NCI-H2196 treated with DMSO at 0.1 percent for 48 hours (cell line): ENCODE results near the gene DPT.

ENCODE experiments used
- DNase-seq: peaks from one replicate; lab custom pipeline; 2025; ENCODE audit not compliant: unreplicated experiment; lab: John Stamatoyannopoulos, UW

DPT gene

GRCh38 chr1:168706391-168706992 lies 22.5 kb downstream of the DPT start:
- DNase-seq: no peak

DNA sequence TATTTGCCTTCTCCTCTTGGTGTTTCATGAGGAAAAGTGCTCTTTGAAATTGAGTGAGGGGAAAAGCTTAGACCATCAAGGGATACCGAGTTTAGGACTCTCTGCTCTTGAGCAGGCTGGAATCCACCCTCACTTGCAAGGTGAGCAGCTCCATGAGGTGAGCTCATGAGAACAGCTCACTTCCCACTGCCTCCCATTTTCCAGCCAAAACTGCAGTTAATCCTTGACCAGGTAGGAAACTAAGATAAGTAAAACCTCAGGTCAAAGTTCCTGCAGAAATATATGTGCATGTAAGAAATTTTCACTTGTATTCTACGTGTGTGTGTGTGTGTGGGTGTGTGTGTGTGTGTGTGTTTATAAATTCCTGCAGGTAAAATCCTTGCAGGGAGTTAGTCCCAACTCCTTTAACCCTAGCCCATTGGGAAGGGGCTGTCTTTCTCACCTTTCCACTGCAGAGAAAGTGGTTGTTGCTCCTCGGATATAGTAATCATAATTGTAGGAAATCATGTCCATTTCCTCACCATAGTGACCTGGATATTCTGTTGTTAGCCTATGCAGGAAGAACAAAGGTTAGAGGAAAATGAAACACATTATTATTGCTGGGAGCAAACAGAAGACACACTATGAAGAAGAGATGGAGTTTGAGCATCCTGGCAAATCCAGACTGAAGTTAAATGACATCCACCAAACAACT lies 28.3 kb downstream of the DPT start:
- no peak for DNase-seq

GRCh38 chr1:168698453-168698852 lies 30.6 kb downstream of the DPT start:
- DNase-seq: no peak

DNA sequence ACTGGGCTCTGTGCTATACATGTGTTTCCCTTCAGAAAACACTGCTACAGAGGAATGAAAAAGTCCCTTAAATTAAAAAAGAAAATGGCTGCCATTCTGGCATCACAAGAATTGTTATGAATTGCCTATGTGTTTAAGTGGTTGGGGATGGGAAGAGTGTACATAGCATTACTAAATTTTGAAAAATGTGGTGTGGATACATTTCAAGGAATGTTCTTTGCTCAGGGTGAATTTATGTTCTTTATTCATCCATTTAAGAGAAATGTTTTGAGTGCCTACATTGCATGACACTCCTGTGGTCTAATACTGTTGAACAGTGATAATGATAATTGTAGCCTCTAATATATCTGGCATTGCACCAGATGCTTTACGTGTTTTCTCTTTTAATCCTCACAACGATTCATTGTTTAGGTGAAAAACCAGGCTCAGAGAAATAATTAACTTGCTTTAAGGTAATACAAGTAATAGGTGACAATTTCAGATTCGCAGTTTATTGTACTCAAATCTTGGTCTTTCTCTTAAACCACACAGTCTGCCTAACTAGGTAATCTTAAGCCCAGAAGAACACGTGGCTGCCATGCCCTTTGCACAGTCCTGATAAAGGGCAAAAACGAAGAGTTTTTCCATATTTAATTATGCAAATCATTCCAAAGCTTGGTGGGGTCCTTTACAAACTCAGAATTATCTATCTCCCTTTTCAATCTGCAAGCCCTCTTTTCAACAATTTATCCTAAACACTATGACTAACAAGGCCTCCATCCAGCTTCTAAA lies 31.5 kb downstream of the DPT start:
- DNase-seq: no peak

DNA sequence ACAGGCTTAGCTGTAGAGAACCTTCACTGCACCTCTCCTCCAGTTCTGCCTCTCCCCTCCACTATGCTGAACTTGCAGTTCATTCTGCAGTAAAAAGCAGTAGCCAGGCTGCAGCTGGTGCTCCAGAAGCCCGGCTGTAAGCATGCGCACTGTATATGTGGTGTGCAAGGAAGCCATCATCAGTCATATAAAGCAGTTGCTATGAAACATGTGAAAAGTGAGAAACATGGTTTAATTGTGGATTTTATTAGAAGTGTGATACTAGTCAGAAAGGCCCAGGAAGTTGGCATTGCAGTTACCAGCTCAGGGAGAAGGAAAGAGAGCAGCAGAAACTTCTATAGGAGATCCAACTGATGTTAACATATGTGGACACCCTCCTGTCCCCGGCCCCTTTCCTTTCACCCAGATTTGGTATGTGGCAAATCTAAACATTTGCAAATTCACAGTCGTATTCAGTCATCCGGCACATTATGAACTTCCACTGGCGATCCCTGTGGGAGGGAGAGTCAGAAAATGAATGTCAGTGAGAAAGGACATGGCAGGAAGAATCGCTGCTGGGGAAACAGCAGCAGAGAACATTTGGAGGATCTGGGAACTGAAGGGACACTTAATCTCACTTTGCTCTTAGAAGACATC lies 32.8 kb downstream of the DPT start:
- no peak for DNase-seq

DNA sequence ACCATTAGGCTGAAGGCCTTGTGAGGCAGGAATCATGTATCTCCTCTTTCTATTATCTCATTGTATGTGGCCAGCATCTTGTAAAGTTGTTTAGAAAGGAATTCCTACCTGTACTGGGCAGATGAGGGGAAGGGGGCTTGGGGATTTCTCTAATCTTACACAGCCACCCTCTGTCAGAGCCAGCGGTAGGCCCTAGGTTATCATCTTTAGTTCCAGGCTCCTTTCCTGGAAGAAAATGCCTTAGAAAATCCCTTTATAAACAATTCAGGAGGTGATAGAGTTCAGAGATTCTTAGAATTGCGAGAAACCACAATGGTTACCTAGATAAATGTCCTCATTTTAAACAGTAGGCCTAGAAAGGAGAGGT lies 35.2 kb downstream of the DPT start:
- DNase-seq: no peak

DNA sequence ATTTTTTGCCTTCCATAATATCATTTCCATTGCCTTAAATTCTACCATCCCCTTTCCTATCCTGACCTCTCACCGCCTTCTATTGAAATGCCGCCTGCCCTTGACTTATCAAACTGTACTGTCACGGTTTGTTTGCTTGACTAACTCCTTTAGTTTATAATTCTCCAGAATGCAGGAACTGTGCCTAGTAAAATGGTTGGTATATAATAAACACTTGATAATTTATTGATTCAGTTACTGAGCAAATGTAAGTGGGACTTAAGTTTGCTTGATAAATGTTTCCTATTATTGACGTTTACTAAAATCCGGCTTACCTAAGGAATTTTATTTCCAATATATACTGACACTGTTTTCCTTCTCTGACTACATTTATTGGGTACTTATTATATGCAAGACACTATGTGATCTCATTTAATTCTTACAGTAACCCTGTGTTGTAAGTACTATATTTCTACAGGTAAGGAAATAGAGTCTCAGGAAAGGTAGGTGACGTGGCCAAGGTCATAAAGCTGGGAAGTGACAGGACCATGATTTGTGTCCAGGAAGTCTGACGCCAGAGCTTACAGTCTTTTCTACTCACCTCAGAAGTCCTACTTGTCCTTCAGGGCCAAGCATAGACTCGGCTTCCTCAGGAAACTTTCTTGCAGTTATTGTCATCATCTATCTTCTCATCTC lies 35.7 kb downstream of the DPT start:
- no peak for DNase-seq

- no peak for DNase-seq
Observed at GRCh38 chr1:168692472-168692871, 36.5 kb downstream of the DPT start.

- DNase-seq: no peak
Observed at GRCh38 chr1:168691541-168691940, 37.5 kb downstream of the DPT start.

DNA sequence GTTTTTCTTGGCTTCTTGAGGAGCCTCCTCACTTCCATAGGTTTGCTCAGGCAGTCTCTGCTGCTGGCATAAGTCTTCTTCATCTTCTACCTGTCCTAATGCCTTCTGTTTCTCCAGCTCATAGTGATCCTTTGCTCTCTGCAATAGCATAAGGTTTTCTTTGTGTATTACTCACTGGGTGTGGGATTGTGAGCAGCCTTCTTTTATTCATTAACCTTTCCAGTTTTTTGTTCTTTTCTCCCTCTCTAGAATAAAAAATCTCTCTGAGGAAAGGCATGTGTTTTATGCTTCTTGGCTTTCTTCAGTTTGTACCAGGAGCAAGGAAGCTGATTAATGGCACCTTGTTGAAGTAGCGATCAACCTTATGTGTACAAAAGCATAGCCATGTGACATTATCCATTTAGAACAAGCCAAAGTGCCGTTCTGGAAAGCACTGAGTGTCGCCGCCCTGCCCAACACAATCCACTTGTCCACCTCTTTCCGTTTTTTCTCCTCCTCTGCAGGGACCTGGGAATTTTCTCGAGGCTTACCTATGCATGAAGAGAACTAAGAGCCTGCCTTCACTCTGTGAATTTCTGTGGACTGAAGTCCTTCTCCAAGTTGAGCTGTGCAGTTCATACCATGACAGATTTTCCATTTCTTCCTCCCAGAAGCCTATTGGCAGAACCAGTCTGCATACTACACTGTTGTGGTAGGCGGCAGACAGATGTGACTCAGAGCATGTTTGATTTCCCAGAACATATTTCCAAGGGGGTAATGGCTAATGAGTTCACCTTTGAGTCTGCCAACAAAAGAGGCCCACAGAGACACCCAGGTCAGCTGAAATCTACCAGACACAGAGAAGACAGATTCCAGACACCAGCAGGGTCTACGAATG lies 39.0 kb downstream of the DPT start:
- DNase-seq: no peak

DNA sequence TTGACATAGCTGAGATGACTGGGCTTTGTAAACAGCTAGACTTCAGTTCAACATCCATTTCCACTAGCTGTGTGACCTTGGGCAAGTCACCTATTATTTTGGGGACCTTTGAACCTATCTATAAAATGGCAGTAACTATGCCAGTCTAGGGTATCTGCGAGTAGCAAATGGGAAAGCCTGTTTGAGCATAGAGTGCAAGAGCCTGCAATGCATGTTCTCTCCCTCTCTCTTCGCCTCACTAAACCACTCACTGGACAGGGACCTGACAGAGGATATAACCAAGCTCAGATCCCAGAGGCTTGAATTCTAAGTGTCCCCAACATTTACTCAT lies 39.7 kb downstream of the DPT start:
- no peak for DNase-seq

GRCh38 chr1:168688644-168689326 lies 40.2 kb downstream of the DPT start:
- no peak for DNase-seq

DNA sequence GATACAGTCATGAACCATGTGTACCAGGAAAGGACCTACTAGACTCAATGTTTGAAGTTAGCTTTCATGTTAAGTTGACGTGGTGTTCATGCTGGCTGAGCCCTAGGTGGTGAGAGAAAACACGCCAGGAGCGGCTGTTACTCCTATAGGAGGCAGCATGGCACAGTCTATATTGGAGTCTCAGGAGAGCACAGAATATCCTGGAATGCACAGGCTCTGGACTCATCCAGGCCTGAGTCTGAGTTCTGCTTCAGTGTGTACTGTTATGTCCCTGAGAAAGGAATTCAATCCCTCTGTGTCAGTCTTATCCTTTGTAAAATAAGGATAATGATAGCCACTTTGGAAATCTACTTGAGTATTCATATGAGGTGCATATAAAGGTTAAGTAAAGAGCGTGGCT lies 41.2 kb downstream of the DPT start:
- DNase-seq: no peak

- no peak for DNase-seq
Observed at GRCh38 chr1:168686666-168687065, 42.3 kb downstream of the DPT start.

DNA sequence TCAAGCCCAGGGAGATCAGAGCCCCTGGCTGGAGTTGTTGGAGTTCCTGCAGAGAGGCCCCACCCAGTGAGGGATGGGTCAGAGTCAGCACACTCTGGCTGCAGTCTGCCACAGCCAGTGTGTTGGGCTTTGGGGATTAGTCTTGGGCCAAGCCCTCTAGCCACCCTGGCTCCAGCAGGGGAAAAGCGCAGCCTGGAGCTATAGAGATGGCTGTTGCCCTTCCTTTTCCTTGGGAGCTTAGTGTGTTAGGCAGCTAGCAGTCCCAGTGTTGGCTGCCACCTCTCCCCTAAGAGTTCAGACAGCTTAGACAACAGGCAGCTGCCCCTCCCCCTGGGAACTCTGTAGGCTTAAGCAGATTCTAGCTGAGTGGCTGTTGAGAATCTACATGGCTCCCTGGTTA lies 45.1 kb downstream of the DPT start:
- no peak for DNase-seq

GRCh38 chr1:168676861-168677260 lies 52.1 kb downstream of the DPT start:
- no peak for DNase-seq

GRCh38 chr1:168676029-168676812 lies 52.8 kb downstream of the DPT start:
- no peak for DNase-seq

DNA sequence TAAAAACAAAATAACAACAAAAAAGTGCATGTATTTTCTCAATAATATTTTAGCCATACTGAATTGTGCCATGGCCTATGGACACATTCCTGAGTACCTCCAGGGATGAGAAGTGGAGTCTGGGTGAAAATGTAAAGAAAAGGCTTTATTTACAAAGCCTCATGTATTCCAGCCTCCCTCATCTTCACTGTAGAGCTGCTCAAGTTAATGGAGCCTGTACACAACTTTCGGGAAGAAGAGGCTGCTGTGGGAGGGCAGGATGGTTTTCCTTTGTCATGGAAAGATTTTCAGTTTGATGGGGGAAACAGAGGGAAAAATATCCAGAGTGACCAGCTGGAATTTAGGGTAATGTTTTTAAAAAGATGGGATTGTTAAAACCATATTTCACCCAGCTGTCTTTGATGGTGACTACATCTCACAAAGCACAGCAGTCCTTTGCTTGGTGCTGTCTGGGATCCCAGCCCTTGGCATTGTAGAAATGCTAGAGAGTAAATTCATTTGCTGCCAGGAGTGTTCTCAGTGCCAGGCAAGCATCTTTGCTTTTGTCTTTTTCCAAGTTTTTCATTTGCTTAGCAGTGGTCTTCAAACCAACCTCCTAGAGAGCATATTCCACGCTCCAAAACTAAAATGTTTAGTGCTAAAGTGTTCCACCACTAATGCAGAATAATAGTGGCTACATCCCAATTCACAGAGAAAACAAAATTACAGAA lies 54.9 kb downstream of the DPT start:
- no peak for DNase-seq

- no peak for DNase-seq
Observed at GRCh38 chr1:168672278-168672677, 56.7 kb downstream of the DPT start.
